Measurements from ENCODE around the gene PTEN. TPM values are rescaled to one million over a fixed set of nuclear protein-coding genes. Genes with fewer than 3 reads are reported as not detected.
"Not testable (repeated sequence)": the region's sequence is repeated elsewhere in the genome, so short reads cannot be mapped to it uniquely, and the experiment has no call there.

PTEN gene
- polyA plus RNA-seq (ENCODE audit: low read depth in 6 of 6): 10 to 100 TPM; 34.1 to 53.4 (median 46.7) TPM

DNA sequence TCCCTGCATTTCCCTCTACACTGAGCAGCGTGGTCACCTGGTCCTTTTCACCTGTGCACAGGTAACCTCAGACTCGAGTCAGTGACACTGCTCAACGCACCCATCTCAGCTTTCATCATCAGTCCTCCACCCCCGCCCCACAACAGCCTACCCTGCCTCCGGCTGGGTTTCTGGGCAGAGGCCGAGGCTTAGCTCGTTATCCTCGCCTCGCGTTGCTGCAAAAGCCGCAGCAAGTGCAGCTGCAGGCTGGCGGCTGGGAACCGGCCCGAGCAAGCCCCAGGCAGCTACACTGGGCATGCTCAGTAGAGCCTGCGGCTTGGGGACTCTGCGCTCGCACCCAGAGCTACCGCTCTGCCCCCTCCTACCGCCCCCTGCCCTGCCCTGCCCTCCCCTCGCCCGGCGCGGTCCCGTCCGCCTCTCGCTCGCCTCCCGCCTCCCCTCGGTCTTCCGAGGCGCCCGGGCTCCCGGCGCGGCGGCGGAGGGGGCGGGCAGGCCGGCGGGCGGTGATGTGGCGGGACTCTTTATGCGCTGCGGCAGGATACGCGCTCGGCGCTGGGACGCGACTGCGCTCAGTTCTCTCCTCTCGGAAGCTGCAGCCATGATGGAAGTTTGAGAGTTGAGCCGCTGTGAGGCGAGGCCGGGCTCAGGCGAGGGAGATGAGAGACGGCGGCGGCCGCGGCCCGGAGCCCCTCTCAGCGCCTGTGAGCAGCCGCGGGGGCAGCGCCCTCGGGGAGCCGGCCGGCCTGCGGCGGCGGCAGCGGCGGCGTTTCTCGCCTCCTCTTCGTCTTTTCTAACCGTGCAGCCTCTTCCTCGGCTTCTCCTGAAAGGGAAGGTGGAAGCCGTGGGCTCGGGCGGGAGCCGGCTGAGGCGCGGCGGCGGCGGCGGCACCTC, at the start of gene PTEN, which contains the start of gene KLLN:
TSS of gene PTEN (plus strand) at position 573 of the 891 bp plus-strand sequence. CDS start 845 bp downstream, outside the sequence.
TSS of gene KLLN (minus strand) at position 481 of the 891 bp plus-strand sequence. CDS start 1,046 bp downstream, outside the sequence.
- Mint-ChIP-seq H3K27ac (peak within 1 kb of the TSS; percentile 94 to 98 (median 97)), H3K4me1 (peaks cover 42 to 46% (median 43%) of the 10 kb centered on the region in 3 donors), H3K36me3 (no peaks in the 10 kb centered on the region), H3K27me3 (no peaks in the 10 kb centered on the region), H3K9me3 (no peaks in the 10 kb centered on the region), H3K4me3 (peak within 1 kb of the TSS; percentile 95 to 99 (median 98))
- DNase-seq (peak; percentile 81), ATAC-seq (ENCODE audit: low read depth in 2 of 2) (peak; percentile 43 to 45)

- ATAC-seq (ENCODE audit: low read depth in 2 of 2) (no peak), DNase-seq (no peak)
- H3K9me3 Mint-ChIP-seq: no peaks in the 10 kb centered on the region
- H3K27me3 Mint-ChIP-seq: no peaks in the 10 kb centered on the region
- H3K27ac Mint-ChIP-seq: peak overlapping the region in 2 of 6 donors; percentile 49 to 99
- peaks cover 6 to 10% of the 10 kb centered on the region in 2 donors for H3K36me3 Mint-ChIP-seq
- peaks cover 36 to 48% (median 37%) of the 10 kb centered on the region in 3 donors for H3K4me1 Mint-ChIP-seq
- H3K4me3 Mint-ChIP-seq: peak overlapping the region in 6 of 8 donors; percentile 68 to 99 (median 94)
Measured at GRCh38 chr10:87816163-87816897, 47.1 kb upstream of the PTEN start.

DNA sequence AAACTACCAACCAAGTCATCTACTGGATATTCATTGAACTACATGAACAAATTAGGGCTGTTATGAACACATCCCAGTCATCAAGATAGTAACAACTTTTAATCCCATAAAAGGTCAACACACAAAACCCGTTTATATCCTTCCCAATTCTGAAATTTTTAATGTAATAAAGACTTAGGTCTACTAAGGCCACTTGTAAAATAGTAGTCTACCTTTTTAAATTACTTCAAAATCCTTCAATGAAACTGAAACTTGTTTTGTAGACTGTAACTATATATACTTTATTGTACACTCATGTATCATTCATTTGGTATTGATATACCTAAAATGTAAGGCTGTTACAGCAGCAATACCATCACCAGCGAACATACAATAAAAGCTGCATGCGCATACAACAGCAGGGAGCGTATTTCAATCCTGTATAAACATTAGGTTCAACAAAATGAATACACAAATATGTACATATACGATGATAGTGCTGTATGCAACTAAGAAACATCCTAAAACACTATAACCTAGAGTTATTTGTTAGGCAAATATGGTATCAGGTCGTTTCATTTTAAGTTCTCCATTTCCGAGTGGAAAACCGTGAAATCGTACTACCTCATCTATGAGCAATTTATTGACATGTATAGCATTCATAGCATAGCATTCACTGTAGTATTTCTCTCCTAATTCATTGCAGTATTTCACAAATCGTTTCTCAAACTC, 46.4 kb upstream of the PTEN start:
- ATAC-seq (ENCODE audit: low read depth in 2 of 2) (no peak), DNase-seq (peak; percentile 4)
- Mint-ChIP-seq H3K9me3 (no peaks in the 10 kb centered on the region), H3K27ac (peak overlapping the region; percentile 98 to 99 (median 99)), H3K4me1 (peaks cover 30 to 41% (median 36%) of the 10 kb centered on the region in 3 donors), H3K4me3 (peak overlapping the region; percentile 94 to 99 (median 97)), H3K36me3 (peaks cover 0 to 2% of the 10 kb centered on the region in 2 donors), H3K27me3 (no peaks in the 10 kb centered on the region)

GRCh38 chr10:87817609-87818504, 45.6 kb upstream of the PTEN start, which contains the start of gene ATAD1:
Gene ATAD1 (minus strand): TSS chr10:87818226. CDS start chr10:87814599, 3,627 bp downstream.
- H3K27ac Mint-ChIP-seq: peak within 1 kb of the TSS; percentile 98 to 99 (median 99)

GRCh38 chr10:87818505-87819288, 44.7 kb upstream of the PTEN start:
- Mint-ChIP-seq H3K4me3 (peak overlapping the region; percentile 94 to 99 (median 97)), H3K27ac (peak overlapping the region; percentile 98 to 99 (median 99)), H3K36me3 (no peaks in the 10 kb centered on the region), H3K27me3 (no peaks in the 10 kb centered on the region), H3K4me1 (peaks cover 30 to 39% (median 36%) of the 10 kb centered on the region in 3 donors), H3K9me3 (no peaks in the 10 kb centered on the region)
- DNase-seq (peak; percentile 68), ATAC-seq (ENCODE audit: low read depth in 2 of 2) (peak; percentile 63 to 65)

More at GRCh38 chr10:87817609-87818504, 45.6 kb upstream of the PTEN start, which contains the start of gene ATAD1:
- Mint-ChIP-seq H3K4me3 (peak within 1 kb of the TSS; percentile 94 to 99 (median 97)), H3K27me3 (no peaks in the 10 kb centered on the region), H3K9me3 (no peaks in the 10 kb centered on the region), H3K36me3 (no peaks in the 10 kb centered on the region), H3K4me1 (peaks cover 30 to 39% (median 36%) of the 10 kb centered on the region in 3 donors)
- ATAC-seq (ENCODE audit: low read depth in 2 of 2) (peak; percentile 75 to 79), DNase-seq (peak; percentile 86)

GRCh38 chr10:87819289-87819585, 44.2 kb upstream of the PTEN start:
- ATAC-seq (ENCODE audit: low read depth in 2 of 2) (no peak), DNase-seq (no peak)
- Mint-ChIP-seq H3K9me3 (no peaks in the 10 kb centered on the region), H3K27ac (peak overlapping the region in 4 of 6 donors; percentile 5 to 99 (median 98)), H3K27me3 (no peaks in the 10 kb centered on the region), H3K4me3 (peak overlapping the region in 5 of 8 donors; percentile 29 to 99 (median 94)), H3K4me1 (peaks cover 30 to 39% (median 36%) of the 10 kb centered on the region in 3 donors), H3K36me3 (no peaks in the 10 kb centered on the region)

GRCh38 chr10:87826653-87827052, 36.8 kb upstream of the PTEN start:
- H3K36me3 Mint-ChIP-seq: no peaks in the 10 kb centered on the region
- no peak for DNase-seq
- no peaks in the 10 kb centered on the region for H3K9me3 Mint-ChIP-seq
- no peak for ATAC-seq (ENCODE audit: low read depth in 2 of 2)
- no peaks in the 10 kb centered on the region for H3K4me1 Mint-ChIP-seq
- H3K4me3 Mint-ChIP-seq: no peak overlapping the region
- H3K27me3 Mint-ChIP-seq: no peaks in the 10 kb centered on the region
- peak overlapping the region in 1 of 6 donors; percentile 1 for H3K27ac Mint-ChIP-seq

GRCh38 chr10:87827681-87828080, 35.7 kb upstream of the PTEN start:
- Mint-ChIP-seq H3K27ac (peak overlapping the region in 1 of 6 donors; percentile 4), H3K4me1 (no peaks in the 10 kb centered on the region), H3K9me3 (no peaks in the 10 kb centered on the region), H3K27me3 (no peaks in the 10 kb centered on the region), H3K4me3 (no peak overlapping the region), H3K36me3 (no peaks in the 10 kb centered on the region)
- DNase-seq: no peak
- ATAC-seq (ENCODE audit: low read depth in 2 of 2): no peak

DNA sequence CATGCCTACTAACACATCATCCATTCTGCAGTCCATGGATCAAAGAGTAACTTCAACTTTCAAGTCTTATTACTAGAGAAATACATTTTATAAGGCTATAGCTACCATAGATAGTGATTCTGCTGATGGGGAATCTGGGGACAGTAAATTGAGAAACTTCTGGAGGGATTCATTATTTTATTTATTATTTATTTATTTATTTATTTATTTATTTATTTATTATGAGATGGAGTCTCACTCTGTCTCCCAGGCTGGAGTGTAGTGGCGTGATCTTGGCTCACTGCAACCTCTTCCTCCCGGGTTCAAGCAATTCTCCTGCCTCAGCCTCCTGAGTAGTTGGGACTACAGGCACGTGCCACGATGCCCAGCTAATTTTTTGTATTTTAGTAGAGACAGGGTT, 34.4 kb upstream of the PTEN start:
- H3K4me3 Mint-ChIP-seq; H3K27me3 Mint-ChIP-seq; DNase-seq; H3K36me3 Mint-ChIP-seq; ATAC-seq (ENCODE audit: low read depth in 2 of 2); H3K27ac Mint-ChIP-seq; H3K4me1 Mint-ChIP-seq; H3K9me3 Mint-ChIP-seq: not testable (repeated sequence)

- H3K9me3 Mint-ChIP-seq: no peaks in the 10 kb centered on the region
- no peaks in the 10 kb centered on the region for H3K4me1 Mint-ChIP-seq
- H3K4me3 Mint-ChIP-seq: no peak overlapping the region
- ATAC-seq (ENCODE audit: low read depth in 2 of 2) (no peak), DNase-seq (no peak)
- no peaks in the 10 kb centered on the region for H3K27me3 Mint-ChIP-seq
- H3K27ac Mint-ChIP-seq: no peak overlapping the region
- no peaks in the 10 kb centered on the region for H3K36me3 Mint-ChIP-seq
Measured at GRCh38 chr10:87829986-87830729, 33.3 kb upstream of the PTEN start.

- H3K27ac Mint-ChIP-seq: no peak overlapping the region
- DNase-seq (no peak), ATAC-seq (ENCODE audit: low read depth in 2 of 2) (no peak)
- H3K4me1 Mint-ChIP-seq: peaks cover 6 to 10% (median 9%) of the 10 kb centered on the region in 3 donors
- H3K27me3 Mint-ChIP-seq: peaks cover 0 to 3% (median 0%) of the 10 kb centered on the region in 3 donors
- H3K36me3 Mint-ChIP-seq: no peaks in the 10 kb centered on the region
- no peaks in the 10 kb centered on the region for H3K9me3 Mint-ChIP-seq
- no peak overlapping the region for H3K4me3 Mint-ChIP-seq
Measured at GRCh38 chr10:87836098-87836497, 27.3 kb upstream of the PTEN start.
